Neural progenitor cell (in vitro differentiated cells): ENCODE data around the gene PVALB.

Experiments used
- CTCF ChIP-seq: fragments of 200-600 bp; sonication (generic); IDR thresholded peaks from 2 replicates; pipeline ENCODE4 v1.5.1; 2017; ENCODE audit warnings: antibody characterized with exemption, mild to moderate bottlenecking
- EZH2phosphoT487 ChIP-seq: fragments of 200-600 bp; sonication (generic); IDR thresholded peaks from 2 replicates; pipeline ENCODE4 v1.6.1; 2017; ENCODE audit warnings: antibody characterized with exemption

DNA sequence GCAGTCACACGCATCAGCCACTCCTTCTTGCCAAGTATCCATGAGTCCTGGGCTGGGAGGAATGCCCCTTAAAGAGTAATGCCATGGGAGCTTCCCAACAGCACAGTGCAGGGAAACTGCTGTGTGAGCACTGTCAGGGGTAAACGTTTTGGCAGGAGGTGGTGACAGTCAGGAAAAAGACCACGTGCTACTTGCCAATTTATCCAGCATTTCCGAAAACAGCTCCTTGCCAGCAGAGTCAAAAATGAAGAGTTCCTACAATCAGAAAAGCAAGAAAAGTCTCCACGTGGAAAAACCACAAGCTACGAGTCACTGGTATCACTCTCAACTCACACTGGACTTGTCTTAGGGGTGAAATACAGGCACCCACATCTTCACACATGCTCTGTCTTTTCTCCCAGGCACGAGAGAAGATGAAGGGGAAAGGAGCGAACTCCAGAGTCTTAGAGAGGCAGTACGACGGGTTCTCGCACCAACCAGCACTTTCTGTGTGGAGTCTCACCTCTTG is 50.8 kb downstream of the PVALB start:
- no peak for TF ChIP-seq CTCF
- no peak for TF ChIP-seq EZH2phosphoT487
